ENCODE data around the gene USP14.

- no peak for TF ChIP-seq POLR2A (IDR thresholded peaks at IDR 0.05; ENCODE audit: low read length)
- TF ChIP-seq GATA1 (IDR thresholded peaks at IDR 0.05; ENCODE audit: low read depth, low read length), result no peak
Measured at GRCh38 chr18:199214-199613, 40.9 kb downstream of the USP14 start.

Measured in erythroblast (primary cell).